IPS-18a (cell line): ENCODE data around the gene TAP2.

Experiments
- H3K27ac ChIP-seq: one replicate; pipeline ENCODE4 v1.5.1; 2013; ENCODE audit warnings: low read length
- H3K27me3 ChIP-seq: one replicate; pipeline ENCODE4 v1.6.1; 2013; ENCODE audit warnings: mild to moderate bottlenecking, low read length; ENCODE audit not compliant: control insufficient read depth, insufficient read depth
- H3K36me3 ChIP-seq: one replicate; pipeline ENCODE4 v1.6.1; 2013; ENCODE audit warnings: low read depth, low read length; ENCODE audit not compliant: control insufficient read depth
- H3K4me1 ChIP-seq: one replicate; pipeline ENCODE4 v1.6.1; 2013; ENCODE audit warnings: low read depth, low read length; ENCODE audit not compliant: control insufficient read depth
- H3K4me3 ChIP-seq: one replicate; pipeline ENCODE4 v1.5.1; 2013; ENCODE audit warnings: low read length
- H3K9ac ChIP-seq: one replicate; pipeline ENCODE4 v1.6.1; 2013; ENCODE audit warnings: mild to moderate bottlenecking, low read length, moderate library complexity
- H3K9me3 ChIP-seq: one replicate; pipeline ENCODE4 v1.6.1; 2013; ENCODE audit warnings: low read depth, low read length; ENCODE audit not compliant: control insufficient read depth

Gene TAP2

DNA sequence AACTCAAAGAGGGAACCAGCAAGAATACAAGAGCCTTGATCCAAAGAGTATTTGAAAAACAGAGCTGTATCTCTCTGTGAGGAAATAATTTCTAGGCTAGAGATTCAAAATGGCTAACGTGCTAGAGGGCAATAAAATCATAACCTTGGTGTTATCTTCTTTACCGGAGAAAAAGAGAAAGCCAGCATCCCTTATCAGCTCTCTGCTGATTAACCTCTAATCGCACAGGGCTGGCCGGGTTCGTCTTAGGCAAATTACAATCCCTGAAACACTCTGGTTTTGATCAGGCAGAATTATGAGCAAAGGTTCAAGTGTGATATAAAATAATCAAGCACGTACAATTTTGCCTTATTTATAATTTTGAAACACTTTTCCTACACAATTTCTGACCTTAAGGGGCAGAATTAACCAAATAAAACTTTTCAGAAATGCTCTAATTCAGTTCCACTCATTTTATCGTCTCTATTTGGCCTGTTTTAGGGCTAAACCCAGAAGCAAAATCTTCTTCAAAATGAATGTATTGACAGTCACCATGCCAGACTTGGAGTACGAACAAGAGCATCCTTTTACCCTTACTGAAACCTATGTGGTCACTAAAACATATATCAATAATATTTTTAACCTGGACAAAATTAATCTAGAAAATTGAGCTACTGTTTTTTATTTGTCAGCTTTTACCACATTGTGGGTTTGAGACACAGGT lies 29.2 kb upstream of the TAP2 start:
- H3K9me3 ChIP-seq: no peaks in the 10 kb centered on the region
- no peaks in the 10 kb centered on the region for H3K4me1 ChIP-seq
- no peaks in the 10 kb centered on the region for H3K27me3 ChIP-seq
- H3K9ac ChIP-seq: no peak overlapping the region
- H3K27ac ChIP-seq: no peak overlapping the region
- no peaks in the 10 kb centered on the region for H3K36me3 ChIP-seq
- no peak overlapping the region for H3K4me3 ChIP-seq

DNA sequence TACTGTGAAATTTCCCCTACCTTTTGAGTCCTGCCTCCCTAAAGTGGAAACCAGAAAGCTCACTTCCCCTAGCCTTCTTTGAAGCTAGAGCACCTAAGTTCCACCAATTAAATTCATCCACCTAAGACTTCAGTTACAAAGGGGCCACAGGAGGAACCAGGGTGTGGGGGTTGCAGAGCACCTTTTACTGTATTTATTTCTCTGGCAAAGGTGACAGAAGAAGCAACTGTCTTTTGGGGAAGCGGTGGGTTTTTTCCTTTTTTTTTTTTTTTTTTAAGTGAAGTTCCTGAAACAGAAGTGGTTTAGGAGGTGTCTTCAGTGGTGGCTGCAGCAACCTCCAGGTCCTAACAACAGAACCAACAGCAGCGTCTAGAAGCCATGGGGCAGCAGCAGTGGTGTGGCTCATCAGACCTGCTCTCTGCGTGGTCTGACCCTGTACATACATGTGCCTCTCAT lies 28.5 kb upstream of the TAP2 start:
- no peak overlapping the region for H3K9ac ChIP-seq
- no peak overlapping the region for H3K27ac ChIP-seq

DNA sequence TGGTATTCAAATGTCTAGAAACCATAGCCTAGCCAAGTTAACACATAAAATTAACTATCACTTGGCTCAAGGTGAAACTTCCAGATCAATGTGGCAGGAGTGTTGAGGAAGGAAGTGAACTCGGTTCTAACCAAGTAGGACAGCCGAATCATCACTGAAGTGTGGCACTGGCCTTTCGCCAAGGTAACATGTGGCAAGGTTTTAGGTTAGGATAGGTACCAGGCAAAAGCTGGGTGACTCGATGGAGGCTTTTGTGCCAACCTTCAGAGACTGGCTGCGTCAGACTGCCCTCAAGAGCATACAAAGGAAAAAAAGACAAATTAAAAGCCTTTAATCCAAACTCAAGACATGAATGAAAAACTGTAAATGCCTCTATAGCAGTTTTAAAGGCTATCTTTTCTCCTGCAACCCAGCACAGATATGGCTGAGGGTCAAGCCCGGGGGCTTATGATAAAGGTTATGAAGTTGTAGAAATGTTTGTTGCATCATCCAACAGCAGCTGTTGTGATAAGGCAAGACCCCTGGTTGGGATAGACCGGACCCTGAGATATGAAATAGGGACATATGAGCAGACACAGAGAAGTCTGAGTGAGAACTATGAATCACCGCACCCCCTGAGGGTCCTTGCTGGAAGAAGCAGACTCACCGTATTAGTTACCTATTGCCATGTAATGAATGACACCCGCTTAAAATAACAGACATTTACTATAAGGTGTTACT lies 27.3 kb upstream of the TAP2 start:
- no peak overlapping the region for H3K27ac ChIP-seq
- H3K9ac ChIP-seq: no peak overlapping the region
- no peaks in the 10 kb centered on the region for H3K27me3 ChIP-seq
- no peaks in the 10 kb centered on the region for H3K9me3 ChIP-seq
- peaks cover 2% of the 10 kb centered on the region for H3K4me1 ChIP-seq
- no peaks in the 10 kb centered on the region for H3K36me3 ChIP-seq
- no peak overlapping the region for H3K4me3 ChIP-seq

More for the DNA sequence above, 28.5 kb upstream of the TAP2 start:
- no peaks in the 10 kb centered on the region for H3K36me3 ChIP-seq
- no peaks in the 10 kb centered on the region for H3K9me3 ChIP-seq
- no peak overlapping the region for H3K4me3 ChIP-seq
- no peaks in the 10 kb centered on the region for H3K27me3 ChIP-seq
- H3K4me1 ChIP-seq: no peaks in the 10 kb centered on the region

DNA sequence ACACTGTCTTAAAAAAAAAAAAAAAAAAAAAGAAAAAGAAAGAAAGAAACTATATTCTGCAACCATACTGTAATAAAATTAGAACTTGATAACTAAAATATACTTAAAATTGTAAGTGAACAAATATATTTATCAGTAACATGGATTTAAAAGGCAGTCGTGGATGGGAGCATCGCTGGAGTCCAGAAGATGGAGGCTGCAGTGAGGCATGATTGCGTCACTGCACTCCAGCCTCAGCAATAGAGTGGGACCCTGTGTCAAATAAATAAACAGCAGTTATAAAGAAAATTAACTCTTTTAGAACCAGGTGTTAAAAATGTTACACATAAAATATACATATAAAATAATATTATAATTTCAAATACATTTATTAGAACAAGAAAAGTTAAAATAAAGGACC lies 24.2 kb upstream of the TAP2 start:
- H3K4me1 ChIP-seq: peaks cover 7% of the 10 kb centered on the region

DNA sequence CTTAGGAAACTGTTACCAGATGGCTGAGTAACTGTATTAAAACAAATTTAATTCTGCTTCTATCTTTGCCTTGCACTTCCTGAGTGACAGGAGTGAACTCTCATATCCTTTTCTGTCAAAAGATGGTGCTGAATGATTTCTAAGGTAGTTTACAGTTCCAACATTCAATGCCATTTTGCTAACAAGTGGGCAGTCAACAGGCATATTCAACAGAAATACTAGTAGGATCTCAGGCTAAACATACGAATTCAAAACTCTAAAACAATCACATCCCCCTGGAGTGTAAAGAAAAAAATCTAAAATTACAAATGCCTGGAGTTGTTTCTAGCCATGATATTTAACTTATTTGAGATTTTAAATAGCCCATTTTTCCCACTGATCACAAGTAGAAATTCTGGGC lies 22.1 kb upstream of the TAP2 start:
- Histone ChIP-seq H3K9ac (peak overlapping the region; percentile 43), H3K9me3 (no peaks in the 10 kb centered on the region), H3K27me3 (peaks cover 15% of the 10 kb centered on the region), H3K36me3 (no peaks in the 10 kb centered on the region), H3K4me3 (no peak overlapping the region), H3K4me1 (peaks cover 7% of the 10 kb centered on the region), H3K27ac (no peak overlapping the region)

More for the DNA sequence above, 24.2 kb upstream of the TAP2 start:
- no peak overlapping the region for H3K9ac ChIP-seq
- no peaks in the 10 kb centered on the region for H3K9me3 ChIP-seq
- H3K36me3 ChIP-seq: no peaks in the 10 kb centered on the region
- H3K27ac ChIP-seq: no peak overlapping the region
- no peak overlapping the region for H3K4me3 ChIP-seq
- H3K27me3 ChIP-seq: no peaks in the 10 kb centered on the region

DNA sequence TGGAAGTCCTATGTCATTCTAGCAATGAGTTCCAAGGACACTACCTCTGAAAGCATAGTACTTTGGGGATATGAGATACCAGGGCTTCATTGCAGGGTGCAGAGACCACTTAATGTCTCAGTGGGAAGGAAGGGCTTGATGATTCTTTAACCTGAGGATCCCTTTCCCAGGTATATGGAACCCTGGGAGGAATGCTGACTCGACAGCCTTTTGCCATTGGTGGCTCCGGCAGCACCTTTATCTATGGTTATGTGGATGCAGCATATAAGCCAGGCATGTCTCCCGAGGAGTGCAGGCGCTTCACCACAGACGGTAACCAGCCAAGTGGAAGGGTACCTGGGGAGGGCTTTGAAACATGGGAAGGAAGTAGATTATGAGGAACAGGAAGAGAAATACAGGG lies 19.7 kb upstream of the TAP2 start:
- H3K9me3 ChIP-seq: no peaks in the 10 kb centered on the region
- peaks cover 36% of the 10 kb centered on the region for H3K27me3 ChIP-seq
- H3K9ac ChIP-seq: no peak overlapping the region
- H3K27ac ChIP-seq: no peak overlapping the region
- no peak overlapping the region for H3K4me3 ChIP-seq
- peaks cover 7% of the 10 kb centered on the region for H3K4me1 ChIP-seq
- no peaks in the 10 kb centered on the region for H3K36me3 ChIP-seq

DNA sequence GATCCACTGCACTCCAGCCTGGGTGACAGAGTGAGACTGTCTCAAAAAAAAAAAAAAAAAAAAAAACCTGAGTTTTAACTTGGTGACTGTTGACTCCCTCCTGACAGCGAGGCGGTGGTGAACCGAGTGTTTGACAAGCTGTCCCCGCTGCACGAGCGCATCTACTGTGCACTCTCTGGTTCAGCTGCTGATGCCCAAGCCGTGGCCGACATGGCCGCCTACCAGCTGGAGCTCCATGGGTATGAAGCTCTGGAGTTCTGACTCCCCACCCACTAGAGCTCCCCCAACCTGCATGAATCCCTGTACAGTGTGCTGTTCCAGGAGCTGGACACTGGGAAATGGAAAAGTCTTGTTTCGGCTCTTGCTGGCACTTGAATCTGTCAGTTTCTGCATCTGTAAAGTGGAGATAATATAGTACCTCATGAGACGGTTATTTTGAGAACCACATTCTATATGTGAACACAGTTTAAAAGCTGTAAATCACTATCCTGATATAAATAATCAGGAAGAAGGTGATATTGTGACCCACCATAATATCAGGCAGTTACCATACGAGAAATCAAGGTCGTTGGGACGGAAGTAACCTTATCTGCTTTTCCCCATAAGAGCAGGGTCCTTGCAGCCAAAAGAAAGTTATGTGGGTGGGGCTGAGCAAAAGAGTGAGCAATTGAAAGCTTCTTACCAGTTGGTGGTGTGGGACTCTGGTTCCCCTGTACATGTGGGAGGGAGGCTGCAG lies 18.8 kb upstream of the TAP2 start:
- Histone ChIP-seq H3K9ac (no peak overlapping the region), H3K36me3 (no peaks in the 10 kb centered on the region)

DNA sequence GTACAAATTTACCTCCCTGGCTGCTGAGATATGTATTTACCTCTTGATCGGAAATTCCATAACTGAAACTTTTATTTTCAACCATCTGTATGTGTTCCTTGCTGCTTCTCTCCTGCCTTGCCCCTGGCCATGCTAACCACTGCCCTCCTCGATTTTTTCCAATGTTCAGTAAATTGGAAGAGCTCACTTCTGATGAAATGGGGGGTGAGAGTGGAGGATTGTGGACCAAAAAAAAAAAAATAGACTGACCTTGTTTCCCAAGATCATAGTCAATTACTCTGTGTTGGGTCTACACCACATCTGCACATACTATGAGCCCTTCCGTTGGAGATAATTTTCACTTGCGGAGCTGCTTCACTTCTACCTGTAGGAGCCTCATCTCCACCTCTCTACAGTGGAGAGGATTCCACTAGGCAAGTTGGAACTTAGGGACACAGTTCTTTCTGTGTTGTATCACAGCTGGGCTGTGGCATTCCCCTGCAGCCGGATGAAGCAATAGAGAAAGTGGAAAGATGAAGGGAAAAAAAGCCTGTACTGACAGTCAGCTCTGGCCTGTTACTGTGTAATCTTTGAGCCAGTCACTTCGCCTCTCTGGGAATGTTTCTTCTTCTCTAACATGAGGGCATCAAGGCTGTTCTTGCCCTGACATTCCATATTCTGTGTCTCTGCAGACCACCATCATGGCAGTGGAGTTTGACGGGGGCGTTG lies 17.1 kb upstream of the TAP2 start:
- Histone ChIP-seq H3K9ac (no peak overlapping the region), H3K27ac (no peak overlapping the region), H3K9me3 (no peaks in the 10 kb centered on the region), H3K36me3 (no peaks in the 10 kb centered on the region), H3K4me1 (peaks cover 2% of the 10 kb centered on the region), H3K4me3 (no peak overlapping the region), H3K27me3 (peaks cover 59% of the 10 kb centered on the region)

More for the DNA sequence above, 18.8 kb upstream of the TAP2 start:
- Histone ChIP-seq H3K4me1 (peaks cover 7% of the 10 kb centered on the region), H3K27ac (no peak overlapping the region), H3K27me3 (peaks cover 44% of the 10 kb centered on the region), H3K9me3 (no peaks in the 10 kb centered on the region), H3K4me3 (no peak overlapping the region)

DNA sequence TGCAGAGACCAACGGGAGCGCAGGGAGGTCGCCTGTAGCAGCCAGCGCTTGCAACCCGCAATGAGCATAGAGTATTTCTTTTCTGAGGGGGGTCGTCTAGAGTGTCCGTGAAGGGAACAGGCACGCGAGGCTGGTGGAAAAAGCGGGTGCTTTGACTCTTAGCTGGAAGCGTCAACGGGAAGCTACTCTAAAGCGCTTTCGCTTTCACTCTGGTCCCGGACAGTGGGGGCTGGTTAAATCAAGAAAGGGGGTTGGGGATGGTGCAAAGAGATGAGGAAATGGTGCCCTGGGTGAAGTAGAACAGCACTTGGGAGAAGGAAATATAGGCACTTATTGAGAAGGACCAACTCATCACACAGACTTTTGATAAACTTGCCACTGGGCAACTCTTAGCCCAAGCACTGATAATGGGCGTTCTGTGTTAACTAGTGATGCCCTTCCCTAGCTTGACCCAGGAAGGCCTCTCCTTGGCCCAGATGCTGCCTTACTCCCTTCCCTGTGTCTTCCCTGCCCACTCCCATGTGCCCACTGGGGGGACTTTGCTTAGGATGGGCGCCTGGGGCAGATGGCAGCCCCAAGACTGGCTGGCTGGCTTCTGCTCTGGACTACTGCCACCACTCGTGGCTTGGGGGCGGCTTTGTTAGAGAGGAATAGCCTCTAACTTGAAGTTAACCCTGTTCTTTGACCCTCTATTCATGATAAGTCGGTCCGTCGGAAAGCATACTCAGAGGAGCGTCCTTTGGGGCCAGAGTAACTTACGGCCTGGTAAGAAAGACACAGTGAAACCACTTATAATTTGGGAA lies 16.0 kb upstream of the TAP2 start:
- Histone ChIP-seq H3K9ac (peak overlapping the region; percentile 37), H3K27ac (no peak overlapping the region), H3K27me3 (peaks cover 64% of the 10 kb centered on the region)

DNA sequence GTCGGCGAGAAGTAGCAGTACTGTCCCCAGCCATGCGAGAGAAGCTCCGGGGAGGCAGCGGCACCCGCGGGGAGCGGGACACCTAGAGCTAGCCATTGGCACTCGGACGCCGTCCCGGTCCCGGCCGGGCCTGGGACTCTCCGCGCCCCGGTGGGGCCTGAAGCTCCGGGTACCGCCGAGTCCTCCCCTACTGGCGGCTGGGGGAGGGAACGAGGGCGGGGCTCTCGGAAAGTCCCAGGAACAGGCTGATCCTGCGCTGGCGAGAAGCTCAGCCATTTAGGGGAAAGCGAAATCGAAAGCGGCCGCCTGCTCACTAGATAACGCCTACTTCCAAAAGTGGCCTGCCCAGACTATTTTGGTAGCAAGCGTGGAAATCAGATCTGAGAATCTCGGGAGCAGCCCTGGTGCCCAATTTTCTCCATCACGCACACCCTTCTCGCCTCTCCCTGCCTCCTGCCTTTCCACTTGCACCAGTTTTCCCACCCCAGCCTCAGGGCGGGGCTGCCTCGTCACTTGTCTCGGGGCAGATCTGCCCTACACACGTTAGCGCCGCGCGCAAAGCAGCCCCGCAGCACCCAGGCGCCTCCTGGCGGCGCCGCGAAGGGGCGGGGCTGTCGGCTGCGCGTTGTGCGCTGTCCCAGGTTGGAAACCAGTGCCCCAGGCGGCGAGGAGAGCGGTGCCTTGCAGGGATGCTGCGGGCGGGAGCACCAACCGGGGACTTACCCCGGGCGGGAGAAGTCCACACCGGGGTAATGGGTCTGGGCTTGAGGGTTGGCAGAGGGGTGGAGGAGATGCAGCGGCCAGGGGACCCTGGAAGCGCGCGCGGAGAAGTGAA lies 15.2 kb upstream of the TAP2 start, which contains the start of the genes PSMB9 and TAP1:
Gene PSMB9, plus strand, starts transcription at position 652 of the 835 bp plus-strand sequence. Its CDS starts 38 bp downstream, at position 690.
Gene TAP1, minus strand, starts transcription at position 164 of the 835 bp plus-strand sequence. Its CDS starts 68 bp downstream, at position 96.
- no peaks in the 10 kb centered on the region for H3K36me3 ChIP-seq
- peak within 1 kb of the TSS; percentile 81 for H3K4me3 ChIP-seq
- H3K9me3 ChIP-seq: no peaks in the 10 kb centered on the region
- H3K4me1 ChIP-seq: no peaks in the 10 kb centered on the region
- no peak within 1 kb of the TSS for H3K27ac ChIP-seq
- peaks cover 64% of the 10 kb centered on the region for H3K27me3 ChIP-seq
- H3K9ac ChIP-seq: peak within 1 kb of the TSS; percentile 37

More for the DNA sequence above, 16.0 kb upstream of the TAP2 start:
- H3K4me3 ChIP-seq: peak overlapping the region; percentile 81
- H3K4me1 ChIP-seq: no peaks in the 10 kb centered on the region
- H3K9me3 ChIP-seq: no peaks in the 10 kb centered on the region
- no peaks in the 10 kb centered on the region for H3K36me3 ChIP-seq
